Lower leg skin (tissue), 4 donors: ENCODE data around the gene APOC4. TPM values are rescaled to one million over a fixed set of nuclear protein-coding genes. Genes with fewer than 3 reads are reported as not detected.

Experiments
- DNase-seq, 2 donors: peaks; one replicate each; pipeline ENCODE4 v3.0.0-alpha.2; 2019; ENCODE audit warnings: low spot score in 2 of 2
- H3K4me3 ChIP-seq: fragments of 200-600 bp; sonication (generic); 2 replicates; pipeline ENCODE4 v1.5.1; 2017; ENCODE audit warnings: mild to moderate bottlenecking, low read depth; ENCODE audit not compliant: poor library complexity, severe bottlenecking
- CTCF ChIP-seq, 3 donors: fragments of 450-650 bp; IDR thresholded peaks; one replicate each; pipeline ENCODE4 v1.5.1; 2016; ENCODE audit warnings: antibody characterized with exemption in 3 of 3, mild to moderate bottlenecking in 3 of 3, moderate library complexity in 2 of 3
- POLR2A ChIP-seq, 2 donors: fragments of 450-650 bp; IDR thresholded peaks; one replicate each; pipeline ENCODE4 v1.6.1; 2016 to 2017; ENCODE audit warnings: antibody characterized with exemption in 2 of 2, mild to moderate bottlenecking in 1 of 2, moderate library complexity in 1 of 2
- WGBS, 2 donors: methylation state at CpG; one replicate each; pipeline ENCODE4 v1.1.5; 2018; 5-methylcytosine and 5-hydroxymethylcytosine counted together
- intact Hi-C: fragments of 100-400 bp; cut with DNase I; formaldehyde crosslinking; loops from one replicate; pipeline ENCODE4 v1.15.0; 2023; ENCODE audit warnings: low total_unique reads
- total RNA-seq, 4 donors: library from RNA; depleted of rRNA; stranded (reverse); fragments of >200 nt; gene quantifications; one replicate each; pipeline ENCODE4 v1.1.0, GENCODE V29; 2016

Gene APOC4, protein sequence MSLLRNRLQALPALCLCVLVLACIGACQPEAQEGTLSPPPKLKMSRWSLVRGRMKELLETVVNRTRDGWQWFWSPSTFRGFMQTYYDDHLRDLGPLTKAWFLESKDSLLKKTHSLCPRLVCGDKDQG
- not detected for total RNA-seq

DNA sequence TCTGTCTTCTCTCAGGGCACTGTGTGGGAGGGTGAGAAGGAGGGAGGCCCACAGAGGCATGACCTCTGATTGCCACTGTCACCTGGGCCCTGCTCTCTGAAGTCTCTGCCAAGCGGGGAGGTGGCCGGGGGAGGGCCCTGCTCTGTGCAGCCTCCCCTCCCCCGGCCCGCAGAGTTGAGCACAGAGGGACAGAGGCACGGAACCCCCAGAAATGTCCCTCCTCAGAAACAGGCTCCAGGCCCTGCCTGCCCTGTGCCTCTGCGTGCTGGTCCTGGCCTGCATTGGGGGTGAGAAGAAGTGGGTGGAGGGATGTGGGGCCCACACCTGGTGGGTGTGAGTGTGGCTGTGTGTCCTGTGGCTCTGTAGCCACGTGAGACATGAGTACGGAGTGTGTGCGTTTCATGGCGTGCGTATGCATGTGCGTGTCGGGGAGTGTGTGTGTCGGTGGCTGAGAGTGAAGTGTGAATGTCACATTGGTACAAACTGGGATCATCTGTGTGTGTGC lies at the start of gene APOC4:
TSS of gene APOC4 (plus strand) at position 171 of the 505 bp plus-strand sequence. CDS start at position 212, 41 bp downstream.
- 82 to 88% methylated on average over 14 of the region's 14 CpGs for WGBS, 2 donors
- H3K4me3 ChIP-seq: no peak within 1 kb of the TSS
- no peak for TF ChIP-seq CTCF (IDR thresholded peaks at IDR 0.05)
- TF ChIP-seq POLR2A (IDR thresholded peaks at IDR 0.05): no peak
- DNase-seq: no peak
- intact Hi-C loops: no loop called here

DNA sequence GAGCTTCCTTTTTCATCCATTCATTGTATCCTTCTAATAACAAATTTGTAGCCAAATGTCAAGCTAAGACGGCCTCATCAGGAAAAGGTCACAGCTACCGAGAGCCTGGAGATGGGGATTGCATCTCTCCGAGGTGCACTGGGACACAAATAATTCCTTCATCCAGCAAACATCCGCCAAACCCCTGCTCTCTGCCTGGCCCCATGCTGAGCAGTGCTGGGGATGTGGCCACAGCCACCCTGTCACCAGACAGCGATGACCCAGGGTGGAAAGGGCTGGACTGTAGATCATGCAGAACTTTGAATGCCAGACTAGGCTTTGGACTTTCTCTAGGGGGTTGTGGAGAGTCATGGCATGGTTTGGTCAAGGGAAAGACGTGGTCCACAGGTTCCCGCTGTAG lies 49.1 kb upstream of the APOC4 start:
- no peak overlapping the region for H3K4me3 ChIP-seq
- WGBS, 2 donors: 88% methylated on average over 7 of the region's 7 CpGs
- intact Hi-C loops: no loop called here
- no peak for TF ChIP-seq CTCF (IDR thresholded peaks at IDR 0.05)
- TF ChIP-seq POLR2A (IDR thresholded peaks at IDR 0.05): no peak
- DNase-seq: no peak

DNA sequence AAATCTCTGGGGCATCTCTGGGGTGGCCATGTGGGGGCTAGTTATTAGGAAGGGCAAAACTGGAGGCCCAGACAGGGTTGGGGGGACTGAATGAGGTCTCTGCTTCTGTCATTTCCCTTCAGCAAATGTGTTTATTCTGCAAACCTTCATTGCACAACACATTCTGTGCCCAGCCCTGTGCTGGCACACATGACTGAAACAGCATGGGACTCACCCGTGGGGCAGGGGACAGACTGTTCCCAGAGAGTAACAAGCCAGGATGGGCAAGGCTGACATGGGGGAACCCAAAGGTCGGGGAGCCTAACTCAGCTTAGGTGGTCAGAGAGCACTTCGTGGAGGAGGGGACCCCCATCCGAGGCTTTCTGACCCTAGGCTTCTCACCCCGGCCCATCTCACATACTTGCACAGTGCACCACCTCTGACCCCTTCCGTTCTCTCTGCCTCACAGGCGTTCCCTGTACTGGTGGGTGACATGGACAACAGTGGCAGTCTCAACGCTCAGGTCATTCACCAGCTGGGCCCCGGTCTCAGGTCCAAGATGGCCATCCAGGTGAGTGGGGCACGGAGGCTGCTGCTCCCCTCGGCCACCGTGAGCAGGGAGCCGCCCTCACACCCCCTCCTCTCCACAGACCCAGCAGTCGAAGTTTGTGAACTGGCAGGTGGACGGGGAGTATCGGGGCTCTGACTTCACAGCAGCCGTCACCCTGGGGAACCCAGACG lies 48.5 kb upstream of the APOC4 start:
- H3K4me3 ChIP-seq: no peak overlapping the region
- DNase-seq: no peak
- intact Hi-C loops: no loop called here
- WGBS, 2 donors: 90% methylated on average over 12 to 18 of the region's 18 CpGs
- TF ChIP-seq CTCF (IDR thresholded peaks at IDR 0.05) (no peak), POLR2A (IDR thresholded peaks at IDR 0.05) (no peak)

- WGBS, 2 donors: 87 to 96% methylated on average over 6 of the region's 6 CpGs
- no peak for TF ChIP-seq CTCF (IDR thresholded peaks at IDR 0.05)
- TF ChIP-seq POLR2A (IDR thresholded peaks at IDR 0.05): no peak
- DNase-seq: no peak
- intact Hi-C loops: no loop called here
- no peak overlapping the region for H3K4me3 ChIP-seq
Measured at GRCh38 chr19:44894052-44894400, 48.0 kb upstream of the APOC4 start.

DNA sequence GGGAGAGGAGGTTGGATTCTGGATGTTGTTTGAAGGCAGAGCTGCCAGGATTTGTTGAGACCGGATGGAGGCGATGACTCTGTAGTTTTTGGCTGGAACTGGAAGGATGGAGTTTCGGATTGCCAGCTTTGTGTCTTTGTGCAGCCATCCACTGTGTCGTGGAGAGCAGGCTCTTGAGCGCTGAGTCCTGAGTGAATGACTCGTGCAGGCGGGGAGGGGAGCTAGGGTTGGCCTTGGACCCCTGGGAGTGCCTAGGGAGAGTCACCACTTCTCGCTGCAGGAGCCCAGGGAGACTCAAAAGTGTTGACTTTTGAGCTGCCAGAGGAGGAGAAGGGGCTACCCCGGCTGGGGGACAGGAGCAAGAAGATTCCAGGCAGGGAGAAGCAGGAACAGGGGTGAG lies 47.1 kb upstream of the APOC4 start:
- H3K4me3 ChIP-seq: no peak overlapping the region
- DNase-seq: no peak
- 76 to 78% methylated on average over 9 of the region's 9 CpGs for WGBS, 2 donors
- intact Hi-C loops: no loop called here
- no peak for TF ChIP-seq CTCF (IDR thresholded peaks at IDR 0.05)
- no peak for TF ChIP-seq POLR2A (IDR thresholded peaks at IDR 0.05)
